Ovary (tissue), 3 donors: ENCODE results near the gene NCOA6.

Experiments
- EP300 ChIP-seq: sonication (generic); formaldehyde crosslinking; IDR thresholded peaks from one replicate; pipeline ENCODE4 v1.6.1; 2017; ENCODE audit warnings: antibody characterized with exemption
- POLR2A ChIP-seq: fragments of 450-650 bp; IDR thresholded peaks from one replicate; pipeline ENCODE4 v1.6.1; 2017; ENCODE audit warnings: antibody characterized with exemption, mild to moderate bottlenecking, moderate library complexity
- TF ChIP-seq, protein P1 (sequence below), 3 donors: fragments of 450-650 bp in 2 of 3; fragments of 200-600 bp in 1 of 3; IDR thresholded peaks; one replicate each; pipeline versions ENCODE4 v1.5.1 to v1.8.0; 2016 to 2022; ENCODE audit warnings: antibody characterized with exemption in 3 of 3, mild to moderate bottlenecking in 1 of 3
- donor health status: DM: no; HTN: no; CAD: no.

DNA sequence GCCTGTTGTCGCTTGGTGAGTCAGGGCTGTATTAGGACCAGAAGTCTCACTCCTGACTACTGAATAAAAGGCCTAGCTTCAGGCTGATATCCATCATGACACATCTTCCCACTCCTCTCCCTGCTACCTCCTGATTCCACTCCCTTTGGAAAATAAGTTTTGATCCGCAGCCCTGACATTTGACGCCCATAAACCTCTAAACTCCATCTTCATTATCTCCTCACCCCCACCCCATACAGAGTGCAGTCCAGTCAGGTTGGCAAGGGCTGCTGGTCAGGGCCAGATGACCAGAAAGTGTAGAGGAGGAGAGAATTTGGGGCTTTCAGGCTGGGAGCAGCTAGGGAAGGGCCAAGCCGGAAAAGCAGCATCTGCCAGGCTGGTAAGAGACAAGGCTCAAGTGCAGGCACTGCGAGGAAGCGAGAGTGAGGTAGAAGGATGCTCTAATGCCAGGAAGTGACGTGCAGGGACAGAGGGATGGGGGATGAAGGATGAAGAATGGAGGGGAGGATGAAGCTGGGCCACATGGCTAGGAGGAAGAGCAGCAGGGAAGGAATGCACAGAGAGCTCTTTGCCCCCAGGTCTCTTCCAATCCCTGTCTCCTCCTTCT, 46.0 kb upstream of the NCOA6 start:
- TF ChIP-seq, protein P1, sequence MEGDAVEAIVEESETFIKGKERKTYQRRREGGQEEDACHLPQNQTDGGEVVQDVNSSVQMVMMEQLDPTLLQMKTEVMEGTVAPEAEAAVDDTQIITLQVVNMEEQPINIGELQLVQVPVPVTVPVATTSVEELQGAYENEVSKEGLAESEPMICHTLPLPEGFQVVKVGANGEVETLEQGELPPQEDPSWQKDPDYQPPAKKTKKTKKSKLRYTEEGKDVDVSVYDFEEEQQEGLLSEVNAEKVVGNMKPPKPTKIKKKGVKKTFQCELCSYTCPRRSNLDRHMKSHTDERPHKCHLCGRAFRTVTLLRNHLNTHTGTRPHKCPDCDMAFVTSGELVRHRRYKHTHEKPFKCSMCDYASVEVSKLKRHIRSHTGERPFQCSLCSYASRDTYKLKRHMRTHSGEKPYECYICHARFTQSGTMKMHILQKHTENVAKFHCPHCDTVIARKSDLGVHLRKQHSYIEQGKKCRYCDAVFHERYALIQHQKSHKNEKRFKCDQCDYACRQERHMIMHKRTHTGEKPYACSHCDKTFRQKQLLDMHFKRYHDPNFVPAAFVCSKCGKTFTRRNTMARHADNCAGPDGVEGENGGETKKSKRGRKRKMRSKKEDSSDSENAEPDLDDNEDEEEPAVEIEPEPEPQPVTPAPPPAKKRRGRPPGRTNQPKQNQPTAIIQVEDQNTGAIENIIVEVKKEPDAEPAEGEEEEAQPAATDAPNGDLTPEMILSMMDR (IDR thresholded peaks at IDR 0.05): no peak
- no peak for TF ChIP-seq POLR2A
- no peak for TF ChIP-seq EP300
